Trophoblast cell (in vitro differentiated cells and primary cell): ENCODE results near the gene COMMD10.

Experiments used
- DNase-seq, 2 donors: peaks; one replicate each; pipeline ENCODE4 v3.0.0-alpha.2; 2016
- H2AFZ ChIP-seq: 2 replicates; pipeline ENCODE4 v1.6.1; 2013; ENCODE audit warnings: low read length, moderate library complexity, mild to moderate bottlenecking; ENCODE audit not compliant: insufficient read depth, poor library complexity
- H2AK5ac ChIP-seq: 2 replicates; pipeline ENCODE4 v1.6.1; 2013; ENCODE audit warnings: mild to moderate bottlenecking, low read length
- H2BK120ac ChIP-seq: 2 replicates; pipeline ENCODE4 v1.6.1; 2013; ENCODE audit warnings: low read length, mild to moderate bottlenecking, moderate library complexity; ENCODE audit not compliant: insufficient read depth, poor library complexity
- H2BK12ac ChIP-seq: 2 replicates; pipeline ENCODE4 v1.6.1; 2013; ENCODE audit warnings: mild to moderate bottlenecking, low read length, moderate library complexity
- H2BK5ac ChIP-seq: 2 replicates; pipeline ENCODE4 v1.6.1; 2013; ENCODE audit warnings: low read length, low read depth, moderate library complexity, mild to moderate bottlenecking; ENCODE audit not compliant: poor library complexity
- H3K14ac ChIP-seq: 2 replicates; pipeline ENCODE4 v1.6.1; 2013; ENCODE audit warnings: mild to moderate bottlenecking, low read length
- H3K18ac ChIP-seq: 2 replicates; pipeline ENCODE4 v1.6.1; 2013; ENCODE audit warnings: mild to moderate bottlenecking, low read length
- H3K23ac ChIP-seq: 2 replicates; pipeline ENCODE4 v1.6.1; 2013; ENCODE audit warnings: low read length
- H3K27ac ChIP-seq: 2 replicates; pipeline ENCODE4 v1.5.1; 2013; ENCODE audit warnings: low read depth, mild to moderate bottlenecking, inconsistent platforms, low read length, moderate library complexity
- H3K27me3 ChIP-seq: 2 replicates; pipeline ENCODE4 v1.6.1; 2013; ENCODE audit warnings: inconsistent platforms, mild to moderate bottlenecking, low read length, moderate library complexity; ENCODE audit not compliant: insufficient read depth
- H3K36me3 ChIP-seq, 2 experiments: 1 replicate in 1 of 2; 2 replicates in 1 of 2; pipeline ENCODE4 v1.6.1; 2013; ENCODE audit warnings: low read length in 2 of 2, mild to moderate bottlenecking in 2 of 2, moderate library complexity in 1 of 2; ENCODE audit not compliant: insufficient read depth in 2 of 2, control insufficient read depth in 1 of 2
- H3K4ac ChIP-seq: 2 replicates; pipeline ENCODE4 v1.6.1; 2013; ENCODE audit warnings: low read depth, mild to moderate bottlenecking, low read length, moderate library complexity
- H3K4me1 ChIP-seq, 2 experiments: 1 replicate in 1 of 2; 2 replicates in 1 of 2; pipeline ENCODE4 v1.6.1; 2013; ENCODE audit warnings: low read length in 2 of 2, mild to moderate bottlenecking in 2 of 2, moderate library complexity in 1 of 2; ENCODE audit not compliant: insufficient read depth in 2 of 2, control insufficient read depth in 1 of 2
- H3K4me2 ChIP-seq: 2 replicates; pipeline ENCODE4 v1.6.1; 2013; ENCODE audit warnings: inconsistent platforms, mild to moderate bottlenecking, low read length, moderate library complexity
- H3K4me3 ChIP-seq: 2 replicates; pipeline ENCODE4 v1.5.1; 2013; ENCODE audit warnings: mild to moderate bottlenecking, low read depth, low read length, inconsistent platforms
- H3K79me1 ChIP-seq: one replicate; pipeline ENCODE4 v1.6.1; 2013; ENCODE audit warnings: low read length
- H3K79me2 ChIP-seq: 2 replicates; pipeline ENCODE4 v1.6.1; 2013; ENCODE audit warnings: low read length, mild to moderate bottlenecking; ENCODE audit not compliant: control insufficient read depth, insufficient read depth, poor library complexity
- H3K9ac ChIP-seq: 2 replicates; pipeline ENCODE4 v1.6.1; 2013; ENCODE audit warnings: mild to moderate bottlenecking, low read length
- H3K9me3 ChIP-seq: 2 replicates; pipeline ENCODE4 v1.6.1; 2013; ENCODE audit warnings: low read depth, mild to moderate bottlenecking, control low read depth, inconsistent platforms, low read length; ENCODE audit not compliant: insufficient read depth
- H4K12ac ChIP-seq: 2 replicates; pipeline ENCODE4 v1.6.1; 2013; ENCODE audit warnings: low read depth, mild to moderate bottlenecking, low read length, moderate library complexity
- H4K8ac ChIP-seq: 2 replicates; pipeline ENCODE4 v1.6.1; 2013; ENCODE audit warnings: low read depth, mild to moderate bottlenecking, low read length, moderate library complexity
- H4K91ac ChIP-seq: one replicate; pipeline ENCODE4 v1.6.1; 2013; ENCODE audit warnings: low read depth, mild to moderate bottlenecking, low read length, moderate library complexity
- WGBS: extraction: QIAGEN DNeasy Blood & Tissue Kit; methylation state at CpG from one replicate; pipeline ENCODE4 v1.1.7; 2013; ENCODE audit warnings: missing lambda C conversion rate; ENCODE audit not compliant: insufficient read length, insufficient coverage; ENCODE audit errors: extremely low coverage; 5-methylcytosine and 5-hydroxymethylcytosine counted together

Gene COMMD10

GRCh38 chr5:116135344-116135743 is 50.5 kb downstream of the COMMD10 start:
- H3K4me1 ChIP-seq, result no peaks in the 10 kb centered on the region
- no peaks in the 10 kb centered on the region for H3K79me2 ChIP-seq
- no peak for DNase-seq

DNA sequence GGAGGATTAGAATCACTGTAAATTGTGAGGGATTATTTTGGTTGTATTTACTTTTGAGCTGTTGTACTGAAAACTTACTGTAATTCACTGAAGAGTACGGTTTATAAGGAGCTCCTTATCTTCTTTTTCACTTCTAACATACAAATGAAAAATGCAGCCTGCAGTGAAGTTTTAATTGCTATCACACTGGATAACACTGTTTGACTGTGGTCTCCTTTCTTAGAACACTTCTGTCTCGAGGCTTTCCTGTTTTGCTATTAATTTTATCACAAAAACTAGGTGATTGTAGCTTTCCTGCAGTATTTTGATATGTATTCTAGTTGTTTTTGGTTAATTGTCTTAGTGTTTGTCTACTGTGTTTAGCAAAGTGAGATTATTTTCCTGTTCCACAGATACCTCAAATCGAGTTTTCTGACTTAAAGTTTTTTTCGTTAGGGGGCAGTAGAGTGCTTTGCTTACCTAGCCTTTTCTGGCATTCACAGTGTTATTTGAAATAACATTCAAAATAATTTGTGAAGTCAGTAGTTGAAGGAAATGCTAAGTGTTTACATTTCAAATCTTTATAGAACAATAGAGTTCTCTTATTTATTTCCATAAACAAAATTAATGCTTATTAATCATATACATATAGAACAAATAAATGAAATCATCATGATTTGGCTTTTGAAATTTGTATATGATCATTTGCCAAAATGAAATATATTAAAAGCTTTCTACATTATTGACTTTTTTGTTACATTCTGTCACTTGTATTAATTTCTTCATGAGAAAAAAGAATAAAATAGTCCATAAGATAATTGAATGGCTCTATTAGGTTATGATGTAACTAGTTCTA is 52.9 kb downstream of the COMMD10 start:
- H3K23ac ChIP-seq, result no peak overlapping the region
- H4K8ac ChIP-seq, result no peak overlapping the region
- no peaks in the 10 kb centered on the region for H3K27me3 ChIP-seq
- H2AFZ ChIP-seq, result no peak overlapping the region
- H3K9ac ChIP-seq, result no peak overlapping the region
- H3K4me3 ChIP-seq, result no peak overlapping the region
- no CpG with 5 or more reads among the region's 4 CpGs for WGBS
- H2BK5ac ChIP-seq, result no peak overlapping the region
- no peak overlapping the region for H4K91ac ChIP-seq
- no peak overlapping the region for H2BK12ac ChIP-seq
- H3K36me3 ChIP-seq, result no peaks in the 10 kb centered on the region
- no peak overlapping the region for H3K27ac ChIP-seq
- H3K4me1 ChIP-seq, result no peaks in the 10 kb centered on the region
- no peak overlapping the region for H3K4me2 ChIP-seq
- H3K4ac ChIP-seq, result no peak overlapping the region
- H3K9me3 ChIP-seq, result no peaks in the 10 kb centered on the region
- H3K79me1 ChIP-seq, result no peaks in the 10 kb centered on the region
- no peak overlapping the region for H3K14ac ChIP-seq
- no peaks in the 10 kb centered on the region for H3K79me2 ChIP-seq
- H2BK120ac ChIP-seq, result no peak overlapping the region
- DNase-seq, result peak in 1 of 2 donors; percentile 86
- H3K18ac ChIP-seq, result no peak overlapping the region
- H2AK5ac ChIP-seq, result no peak overlapping the region
- H4K12ac ChIP-seq, result no peak overlapping the region

More at GRCh38 chr5:116135344-116135743, 50.5 kb downstream of the COMMD10 start:
- WGBS, result no CpG with 5 or more reads among the region's 5 CpGs
- Histone ChIP-seq H3K27me3 (no peaks in the 10 kb centered on the region), H3K79me1 (no peaks in the 10 kb centered on the region), H2AK5ac (no peak overlapping the region), H3K36me3 (no peaks in the 10 kb centered on the region), H2BK5ac (no peak overlapping the region), H3K4me3 (no peak overlapping the region), H3K4ac (no peak overlapping the region), H3K9me3 (no peaks in the 10 kb centered on the region), H4K8ac (no peak overlapping the region), H2AFZ (no peak overlapping the region), H3K4me2 (no peak overlapping the region), H3K9ac (no peak overlapping the region), H3K14ac (no peak overlapping the region), H4K12ac (no peak overlapping the region), H4K91ac (no peak overlapping the region), H2BK12ac (no peak overlapping the region), H3K23ac (no peak overlapping the region), H3K18ac (no peak overlapping the region), H2BK120ac (no peak overlapping the region), H3K27ac (no peak overlapping the region)

DNA sequence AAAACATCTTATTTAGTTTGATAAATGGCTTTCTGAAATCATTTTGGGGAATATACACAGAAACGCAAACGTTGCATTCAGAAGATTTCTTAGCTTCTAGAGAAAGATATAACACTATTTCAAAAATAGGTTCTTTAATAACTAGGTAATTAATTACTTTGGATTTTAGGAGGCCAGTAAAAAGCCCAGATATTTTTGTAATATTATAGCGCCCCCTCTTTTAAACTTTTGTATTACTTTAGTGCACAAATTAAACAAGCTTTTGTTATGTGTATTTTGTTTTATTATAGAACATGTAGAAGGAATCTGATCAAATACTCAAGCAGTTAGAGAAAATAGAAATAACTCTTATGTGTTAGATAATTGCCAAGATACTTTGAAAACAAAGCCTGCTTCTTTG is 57.7 kb downstream of the COMMD10 start:
- Histone ChIP-seq H2BK120ac (no peak overlapping the region), H3K27ac (no peak overlapping the region), H2BK12ac (no peak overlapping the region), H3K79me2 (no peaks in the 10 kb centered on the region), H4K12ac (no peak overlapping the region), H3K36me3 (no peaks in the 10 kb centered on the region), H3K4me3 (no peak overlapping the region), H3K18ac (no peak overlapping the region), H2BK5ac (no peak overlapping the region), H4K91ac (no peak overlapping the region), H4K8ac (no peak overlapping the region), H3K9ac (no peak overlapping the region), H2AFZ (no peak overlapping the region), H3K4me2 (no peak overlapping the region), H3K9me3 (no peaks in the 10 kb centered on the region), H3K4ac (no peak overlapping the region), H3K4me1 (no peaks in the 10 kb centered on the region), H3K27me3 (no peaks in the 10 kb centered on the region), H3K23ac (no peak overlapping the region), H3K14ac (no peak overlapping the region), H2AK5ac (no peak overlapping the region), H3K79me1 (no peaks in the 10 kb centered on the region)
- no peak for DNase-seq
- WGBS, result no CpG with 5 or more reads among the region's 3 CpGs

DNA sequence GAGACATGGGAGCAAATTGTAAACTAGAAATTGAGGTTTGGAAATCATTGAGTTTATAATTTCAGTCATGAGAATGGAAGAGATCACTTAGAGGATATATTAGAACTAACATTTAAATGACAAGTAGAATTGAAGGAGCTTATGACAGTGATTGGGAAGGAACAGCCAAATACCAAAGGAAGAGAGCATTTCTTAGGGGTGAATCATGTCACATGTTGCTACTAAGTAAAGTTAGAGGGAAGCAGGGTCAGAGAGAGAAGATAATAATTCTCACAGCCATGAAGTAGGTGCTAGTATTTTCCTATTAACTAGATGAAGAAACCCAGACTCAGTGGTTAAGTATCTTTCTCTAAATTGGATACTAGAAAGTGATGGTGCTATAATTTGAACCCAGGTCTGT is 59.3 kb downstream of the COMMD10 start:
- H3K18ac ChIP-seq, result no peak overlapping the region
- no peak overlapping the region for H2AK5ac ChIP-seq
- H3K23ac ChIP-seq, result no peak overlapping the region
- no peak overlapping the region for H2AFZ ChIP-seq
- H3K9ac ChIP-seq, result no peak overlapping the region
- H2BK5ac ChIP-seq, result no peak overlapping the region
- H3K4ac ChIP-seq, result no peak overlapping the region
- H3K14ac ChIP-seq, result no peak overlapping the region
- H3K4me2 ChIP-seq, result no peak overlapping the region
- no peak overlapping the region for H4K91ac ChIP-seq
- H3K79me2 ChIP-seq, result no peaks in the 10 kb centered on the region
- H3K9me3 ChIP-seq, result no peaks in the 10 kb centered on the region
- no peak overlapping the region for H4K8ac ChIP-seq
- H4K12ac ChIP-seq, result no peak overlapping the region
- no peak overlapping the region for H3K27ac ChIP-seq
- H3K36me3 ChIP-seq, result no peaks in the 10 kb centered on the region
- no peaks in the 10 kb centered on the region for H3K4me1 ChIP-seq
- no peaks in the 10 kb centered on the region for H3K27me3 ChIP-seq
- H2BK12ac ChIP-seq, result no peak overlapping the region
- H3K79me1 ChIP-seq, result no peaks in the 10 kb centered on the region
- H2BK120ac ChIP-seq, result no peak overlapping the region
- H3K4me3 ChIP-seq, result no peak overlapping the region
- peak in 1 of 2 donors; percentile 31 for DNase-seq
